H1 (cell line): ENCODE measurements around the gene C11orf98. TPM values are rescaled to one million over a fixed set of nuclear protein-coding genes. Genes with fewer than 3 reads are reported as not detected.
"Not testable (repeated sequence)": the region's sequence is repeated elsewhere in the genome, so short reads cannot be mapped to it uniquely, and the experiment has no call there.

Source experiments
- CTCF ChIA-PET: fragments of 300-600 bp; sonication (Branson Sonifier 250); formaldehyde crosslinking; loops from one replicate; lab custom pipeline; 2021; ENCODE audit not compliant: partially characterized antibody; lab: Charles Lee
- POLR2A ChIA-PET: fragments of 300-600 bp; sonication (Branson Sonifier 250); formaldehyde crosslinking; loops from one replicate; lab custom pipeline; 2021; ENCODE audit warnings: inconsistent platforms; ENCODE audit not compliant: partially characterized antibody; lab: Charles Lee
- DNase-seq, 2 experiments: peaks; one replicate each; pipeline versions ENCODE4 v3.0.0 to v3.0.0-alpha.2; 2010 to 2022; ENCODE audit warnings: low spot score in 2 of 2, low read depth in 1 of 2, mixed read lengths in 1 of 2
- FAIRE-seq: peaks from 2 replicates; lab custom pipeline; 2011; peaks lifted over from hg19 to GRCh38; lab: Jason Lieb, UNC
- H2AFZ ChIP-seq: 2 replicates; pipeline ENCODE4 v1.8.1; 2012; ENCODE audit warnings: low read length, inconsistent platforms
- H2AK5ac ChIP-seq: 2 replicates; pipeline ENCODE4 v1.6.1; 2013; ENCODE audit warnings: low read depth, low read length
- H2BK120ac ChIP-seq: replicated peaks from 2 replicates; pipeline ENCODE3; 2013; ENCODE audit warnings: low read depth, low read length, inconsistent platforms
- H2BK12ac ChIP-seq: 2 replicates; pipeline ENCODE4 v1.6.1; 2013; ENCODE audit warnings: low read depth, low read length
- H2BK15ac ChIP-seq: 2 replicates; pipeline ENCODE4 v1.6.1; 2013; ENCODE audit warnings: low read length
- H2BK20ac ChIP-seq: 2 replicates; pipeline ENCODE4 v1.6.1; 2013; ENCODE audit warnings: low read length
- H2BK5ac ChIP-seq: 2 replicates; pipeline ENCODE4 v1.6.1; 2013; ENCODE audit warnings: low read depth, low read length
- H3K14ac ChIP-seq: 2 replicates; pipeline ENCODE4 v1.6.1; 2013; ENCODE audit warnings: inconsistent platforms; ENCODE audit not compliant: insufficient read length
- H3K18ac ChIP-seq: 2 replicates; pipeline ENCODE4 v1.6.1; 2013; ENCODE audit warnings: low read length; ENCODE audit errors: extremely low read depth
- H3K23ac ChIP-seq: 2 replicates; pipeline ENCODE4 v1.6.1; 2013; ENCODE audit warnings: inconsistent platforms; ENCODE audit not compliant: insufficient read length
- H3K23me2 ChIP-seq: 2 replicates; pipeline ENCODE4 v1.6.1; 2013; ENCODE audit warnings: low read depth, low read length
- H3K27ac ChIP-seq: 2 replicates; pipeline ENCODE4 v1.6.1; 2011; ENCODE audit warnings: low read depth, low read length, inconsistent platforms
- H3K27me3 ChIP-seq, 4 experiments: replicated peaks in 1 of 4; 1 replicate in 1 of 4; 2 replicates in 3 of 4; pipeline versions ENCODE4 v1.6.1 to v1.8.1; 2011 to 2013; ENCODE audit warnings: low read length in 3 of 4, mild to moderate bottlenecking in 3 of 4, inconsistent platforms in 2 of 4, mixed read lengths in 2 of 4, moderate library complexity in 1 of 4; ENCODE audit not compliant: control insufficient read depth in 3 of 4, insufficient read depth in 3 of 4; ENCODE audit errors: extremely low read depth in 1 of 4
- H3K36me3 ChIP-seq, 4 experiments: 2 replicates each; pipeline versions ENCODE4 v1.6.1 to v1.8.1; 2011 to 2013; ENCODE audit warnings: mild to moderate bottlenecking in 4 of 4, low read length in 3 of 4, moderate library complexity in 2 of 4, control low read depth in 1 of 4, inconsistent platforms in 1 of 4; ENCODE audit not compliant: insufficient read depth in 4 of 4, control insufficient read depth in 2 of 4
- H3K4ac ChIP-seq: replicated peaks from 2 replicates; pipeline ENCODE3; 2013; ENCODE audit warnings: low read length, low read depth, mixed read lengths, inconsistent platforms; ENCODE audit not compliant: insufficient read length
- H3K4me1 ChIP-seq, 4 experiments: replicated peaks in 1 of 4; 1 replicate in 1 of 4; 2 replicates in 3 of 4; pipeline versions ENCODE4 v1.6.1 to v1.8.1; 2011 to 2013; ENCODE audit warnings: low read length in 3 of 4, inconsistent platforms in 2 of 4, mixed read lengths in 1 of 4; ENCODE audit not compliant: insufficient read depth in 4 of 4, control insufficient read depth in 3 of 4
- H3K4me2 ChIP-seq, 2 experiments: 2 replicates each; pipeline versions ENCODE4 v1.6.1 to v1.8.1; 2011 to 2013; ENCODE audit warnings: low read depth in 2 of 2, low read length in 2 of 2, control low read depth in 1 of 2, inconsistent platforms in 1 of 2, mild to moderate bottlenecking in 1 of 2; ENCODE audit not compliant: insufficient read depth in 1 of 2
- H3K4me3 ChIP-seq, 4 experiments: fragments of 200-600, 300-600 bp in 1 of 4; sonication (generic), shearing (Covaris generic), sonication (Bioruptor Twin) in 1 of 4; 2 replicates each; pipeline versions ENCODE4 v1.5.1 to v1.8.1; 2011 to 2016; ENCODE audit warnings: low read length in 4 of 4, low read depth in 3 of 4, control low read depth in 2 of 4, inconsistent platforms in 2 of 4, mild to moderate bottlenecking in 2 of 4, mixed read lengths in 1 of 4, moderate library complexity in 1 of 4; ENCODE audit not compliant: insufficient read depth in 2 of 4; ENCODE audit errors: extremely low read depth in 1 of 4
- H3K56ac ChIP-seq: replicated peaks from 2 replicates; pipeline ENCODE3; 2013; ENCODE audit warnings: low read depth, mild to moderate bottlenecking, mixed read lengths, low read length, inconsistent platforms; ENCODE audit not compliant: insufficient read length
- H3K79me1 ChIP-seq: 2 replicates; pipeline ENCODE4 v1.6.1; 2013; ENCODE audit warnings: low read depth, low read length, control low read depth
- H3K79me2 ChIP-seq, 2 experiments: 2 replicates each; pipeline versions ENCODE4 v1.6.1 to v1.8.1; 2012 to 2013; ENCODE audit warnings: low read length in 2 of 2, mild to moderate bottlenecking in 2 of 2, inconsistent platforms in 1 of 2; ENCODE audit not compliant: insufficient read depth in 2 of 2, control insufficient read depth in 1 of 2
- H3K9ac ChIP-seq, 4 experiments: replicated peaks in 1 of 4; 1 replicate in 1 of 4; 2 replicates in 3 of 4; pipeline versions ENCODE4 v1.6.1 to v1.8.1; 2011 to 2013; ENCODE audit warnings: low read depth in 3 of 4, low read length in 3 of 4, control low read depth in 2 of 4, mild to moderate bottlenecking in 2 of 4, moderate library complexity in 2 of 4, inconsistent platforms in 1 of 4; ENCODE audit errors: extremely low read depth in 1 of 4
- H3K9me3 ChIP-seq, 2 experiments: 2 replicates each; pipeline versions ENCODE4 v1.6.1 to v1.8.1; 2012 to 2013; ENCODE audit warnings: mild to moderate bottlenecking in 2 of 2, moderate library complexity in 2 of 2, control low read depth in 1 of 2, inconsistent platforms in 1 of 2, low read depth in 1 of 2, low read length in 1 of 2, mixed read lengths in 1 of 2; ENCODE audit not compliant: insufficient read depth in 2 of 2
- H4K20me1 ChIP-seq, 2 experiments: replicated peaks in 1 of 2; 2 replicates each; pipeline versions ENCODE3 to v1.8.1; 2011 to 2013; ENCODE audit warnings: inconsistent platforms in 2 of 2, low read length in 2 of 2, mild to moderate bottlenecking in 1 of 2; ENCODE audit not compliant: insufficient read depth in 2 of 2, control insufficient read depth in 1 of 2
- H4K5ac ChIP-seq: 2 replicates; pipeline ENCODE4 v1.6.1; 2013; ENCODE audit warnings: low read length, low read depth, mixed read lengths, inconsistent platforms; ENCODE audit not compliant: insufficient read length
- H4K8ac ChIP-seq: 2 replicates; pipeline ENCODE4 v1.8.0; 2013; ENCODE audit warnings: mild to moderate bottlenecking, moderate library complexity, low read length, inconsistent platforms; ENCODE audit not compliant: insufficient read depth; ENCODE audit errors: extremely low read depth
- H4K91ac ChIP-seq: replicated peaks from 2 replicates; pipeline ENCODE3; 2013; ENCODE audit warnings: low read length, mixed read lengths, inconsistent platforms; ENCODE audit not compliant: insufficient read length
- ATF3 ChIP-seq: IDR thresholded peaks from 2 replicates; pipeline ENCODE4 v1.6.1; 2011; ENCODE audit warnings: low read depth, mild to moderate bottlenecking, low read length; ENCODE audit not compliant: insufficient read depth
- HDAC2 ChIP-seq, 2 experiments: fragments of 300-600 bp in 1 of 2; sonication (generic) in 1 of 2; IDR thresholded peaks; 2 replicates each; pipeline ENCODE4 v1.6.1; 2011 to 2012; ENCODE audit warnings: low read depth in 2 of 2, low read length in 2 of 2, mild to moderate bottlenecking in 2 of 2, moderate library complexity in 2 of 2, borderline replicate concordance in 1 of 2, inconsistent platforms in 1 of 2
- KDM4A ChIP-seq: IDR thresholded peaks from one replicate; pipeline ENCODE4 v1.7.1; 2012; ENCODE audit warnings: low read depth, mild to moderate bottlenecking, moderate library complexity, low read length, inconsistent platforms; ENCODE audit not compliant: severe bottlenecking
- SIRT6 ChIP-seq: IDR thresholded peaks from one replicate; pipeline ENCODE4 v1.7.1; 2012; ENCODE audit warnings: low read length, inconsistent platforms
- SP1 ChIP-seq: IDR thresholded peaks from 2 replicates; pipeline ENCODE4 v1.6.1; 2011; ENCODE audit warnings: low read depth, low read length
- SP2 ChIP-seq: IDR thresholded peaks from 2 replicates; pipeline ENCODE4 v1.6.1; 2012; ENCODE audit warnings: mild to moderate bottlenecking, low read length, inconsistent platforms
- YY1 ChIP-seq: IDR thresholded peaks from 2 replicates; pipeline ENCODE4 v1.6.1; 2011; ENCODE audit warnings: low read depth, mild to moderate bottlenecking, low read length
- WGBS, 2 experiments: shearing (Covaris generic) in 1 of 2; methylation state at CpG; one replicate each; pipeline versions ENCODE4 v1.1.6 to v1.1.7; 2013 to 2015; ENCODE audit warnings: low lambda C conversion rate in 2 of 2, mixed read lengths in 2 of 2, inconsistent platforms in 1 of 2, low coverage in 1 of 2, missing lambda C conversion rate in 1 of 2; ENCODE audit not compliant: insufficient replicate concordance in 2 of 2, insufficient coverage in 1 of 2, insufficient read length in 1 of 2; ENCODE audit errors: extremely low coverage in 1 of 2, missing lambda C conversion rate in 1 of 2; 5-methylcytosine and 5-hydroxymethylcytosine counted together
- polyA plus RNA-seq, 7 experiments: library from polyadenylated mRNA; depleted of rRNA in 3 of 7; stranded (reverse) in 5 of 7; unstranded in 2 of 7; fragments of >200 nt in 5 of 7; fragments of 200-250 nt in 2 of 7; gene quantifications; 1 replicate in 5 of 7; 2 replicates in 1 of 7; 4 replicates in 1 of 7; pipeline versions ENCODE4 v1.2.1 to v1.2.3, GENCODE V29; 2011 to 2013; ENCODE audit warnings: missing spikeins in 2 of 7, mixed read lengths in 2 of 7
- total RNA-seq: library from RNA; stranded (reverse); fragmentation: NEBNext Ultra II Directional; extraction: Animal tissue kit (Norgen Biotek cat#: 25700); gene quantifications from 2 replicates; pipeline ENCODE4 v1.2.1, GENCODE V29; 2021

Gene C11orf98
- total and polyA plus RNA-seq, 2 of the 8 experiments (the other 6 are each of a cell fraction or from before 2014, with no cell fraction given) = 68.0 to 171 TPM

- TF ChIP-seq ATF3 = no peak
- TF ChIP-seq YY1 = no peak
- TF ChIP-seq SP2 = no peak
- no peak for TF ChIP-seq SIRT6
- TF ChIP-seq KDM4A = no peak
- no peak for TF ChIP-seq SP1
- no peak for TF ChIP-seq HDAC2 (IDR thresholded peaks at IDR 0.05; ENCODE audit: borderline replicate concordance in 1 of 2, low read depth in 2 of 2, low read length in 2 of 2)
Measured at GRCh38 chr11:62621027-62621566, 43.9 kb downstream of the C11orf98 start (continued).

GRCh38 chr11:62616957-62617356, 48.1 kb downstream of the C11orf98 start:
- not testable (repeated sequence) for H3K27ac ChIP-seq, H4K8ac ChIP-seq, H2AFZ ChIP-seq, H3K18ac ChIP-seq, H3K27me3 ChIP-seq, H3K23me2 ChIP-seq, H3K79me2 ChIP-seq, H4K5ac ChIP-seq, DNase-seq, H2BK120ac ChIP-seq, H2BK5ac ChIP-seq, H3K36me3 ChIP-seq, H2BK15ac ChIP-seq, H2AK5ac ChIP-seq, H3K9me3 ChIP-seq, H3K9ac ChIP-seq, H2BK20ac ChIP-seq, H3K79me1 ChIP-seq, H3K4me2 ChIP-seq, FAIRE-seq, H3K23ac ChIP-seq, H3K14ac ChIP-seq, H3K4ac ChIP-seq, H3K4me3 ChIP-seq, H4K91ac ChIP-seq, H2BK12ac ChIP-seq, H4K20me1 ChIP-seq, H3K56ac ChIP-seq
- H3K4me1 ChIP-seq = peaks cover 0 to 14% (median 2%) of the 10 kb centered on the region in 4 experiments; a peak in 4 of 7 replicates
- POLR2A ChIA-PET = interaction anchor here (0.7 to 15.8 kb wide), 5 partner anchors 21 to 1318 kb away, joined by 3 to 235 read pairs (median 4); partner anchors contain the start of genes C11orf98, CSKMT, GANAB and HNRNPUL2
- 89% methylated on average over 5 of the region's 14 CpGs; no CpG with 5 or more reads in 1 of the 2 experiments for WGBS, 2 experiments
- CTCF ChIA-PET = interaction anchor here (1.2 to 1.3 kb wide), 2 partner anchors 23 to 24 kb away, joined by 3 read pairs; no protein-coding TSS in a partner anchor
